GM12878 (cell line): ENCODE results near the gene DIAPH2. TPM values are rescaled to one million over a fixed set of nuclear protein-coding genes. Genes with fewer than 3 reads are reported as not detected.

Source experiments
- CREM ChIP-seq: IDR thresholded peaks from 2 replicates; pipeline ENCODE4 v1.6.1; 2014; ENCODE audit warnings: antibody characterized with exemption, low read depth
- IRF4 ChIP-seq: IDR thresholded peaks from 2 replicates; pipeline ENCODE4 v1.6.1; 2011; ENCODE audit warnings: low read depth, low read length
- KLF5 ChIP-seq: fragments of 450-650 bp; IDR thresholded peaks from 2 replicates; pipeline ENCODE4 v1.6.1; 2014; ENCODE audit warnings: mild to moderate bottlenecking; ENCODE audit not compliant: partially characterized antibody
- MEF2A ChIP-seq: IDR thresholded peaks from 2 replicates; pipeline ENCODE4 v1.6.1; 2011; ENCODE audit warnings: low read depth, mild to moderate bottlenecking, low read length, moderate library complexity; ENCODE audit not compliant: insufficient read depth
- MXI1 ChIP-seq: fragments of 150-350 bp; IDR thresholded peaks from 2 replicates; pipeline ENCODE4 v1.6.1; 2011; ENCODE audit warnings: low read depth, mild to moderate bottlenecking, inconsistent platforms, low read length, improper control_type of control experiment
- NFIC ChIP-seq: IDR thresholded peaks from 2 replicates; pipeline ENCODE4 v1.6.1; 2012; ENCODE audit warnings: low read depth, mild to moderate bottlenecking, inconsistent platforms, low read length, moderate library complexity
- RUNX3 ChIP-seq: IDR thresholded peaks from 2 replicates; pipeline ENCODE4 v1.6.1; 2012; ENCODE audit warnings: low read length, inconsistent platforms
- SMAD5 ChIP-seq: IDR thresholded peaks from 2 replicates; pipeline ENCODE4 v1.6.1; 2016; ENCODE audit warnings: antibody characterized with exemption, low read depth
- SMARCA5 ChIP-seq: fragments of 450-650 bp; IDR thresholded peaks from 2 replicates; pipeline ENCODE4 v1.6.1; 2017; ENCODE audit warnings: mild to moderate bottlenecking
- SREBF2 ChIP-seq: IDR thresholded peaks from 2 replicates; pipeline ENCODE4 v1.6.1; 2012; ENCODE audit warnings: mild to moderate bottlenecking, low read length
- TCF7 ChIP-seq: IDR thresholded peaks from 2 replicates; pipeline ENCODE4 v1.6.1; 2014; ENCODE audit warnings: antibody characterized with exemption, borderline replicate concordance
- ZNF207 ChIP-seq: fragments of 450-650 bp; IDR thresholded peaks from 2 replicates; pipeline ENCODE4 v1.6.1; 2014; ENCODE audit warnings: antibody characterized with exemption, mild to moderate bottlenecking, borderline replicate concordance
- ZNF217 ChIP-seq: fragments of 450-650 bp; IDR thresholded peaks from 2 replicates; pipeline ENCODE4 v1.6.1; 2017; ENCODE audit warnings: antibody characterized with exemption, mild to moderate bottlenecking
- polyA plus RNA-seq, 11 experiments: library from polyadenylated mRNA; depleted of rRNA in 4 of 11; unstranded in 6 of 11; stranded (reverse) in 5 of 11; fragments of >200 nt; fragmentation: Nextera tagmentation in 4 of 11; fragmentation: Illumina TruSeq in 1 of 11; extraction: Ambion mirVana in 4 of 11; extraction: Trizol in 1 of 11; gene quantifications; 1 replicate in 1 of 11; 2 replicates in 10 of 11; pipeline versions ENCODE4 v1.2.1 to v1.2.3, GENCODE V29; 2011 to 2016; ENCODE audit warnings: inconsistent platforms in 2 of 11, missing spikeins in 2 of 11, low read depth in 1 of 11
- total RNA-seq, 4 experiments: library from RNA; depleted of rRNA in 3 of 4; stranded (reverse); fragments of >200 nt in 3 of 4; fragmentation: Illumina TruSeq in 1 of 4; extraction: Trizol in 1 of 4; gene quantifications; 2 replicates each; pipeline versions ENCODE4 v1.2.1 to v1.2.3, GENCODE V29; 2013 to 2021
- TF ChIP-seq, protein P1 (sequence below): fragments of 450-650 bp; IDR thresholded peaks from 2 replicates; pipeline ENCODE4 v1.6.1; 2017; ENCODE audit warnings: low read depth, mild to moderate bottlenecking, moderate library complexity
- TF ChIP-seq, protein P2 (sequence below): fragments of 150-350 bp; IDR thresholded peaks from 2 replicates; pipeline ENCODE4 v1.6.1; 2016; ENCODE audit warnings: low read depth, low read length
- TF ChIP-seq, protein P3 (sequence below): IDR thresholded peaks from 2 replicates; pipeline ENCODE4 v1.6.1; 2012; ENCODE audit warnings: low read depth, low read length, improper control_type of control experiment
- TF ChIP-seq, protein P4 (sequence below): IDR thresholded peaks from 2 replicates; pipeline ENCODE4 v1.6.1; 2011; ENCODE audit warnings: mild to moderate bottlenecking, low read depth, low read length, moderate library complexity; ENCODE audit not compliant: insufficient replicate concordance
- TF ChIP-seq, protein P5 (sequence below): IDR thresholded peaks from 2 replicates; pipeline ENCODE4 v1.6.1; 2011; ENCODE audit warnings: low read depth, mild to moderate bottlenecking, low read length, moderate library complexity, borderline replicate concordance; ENCODE audit errors: extremely low read depth
- TF ChIP-seq, protein P6 (sequence below): fragments of 450-650 bp; IDR thresholded peaks from 2 replicates; pipeline ENCODE4 v1.6.1; 2018; ENCODE audit warnings: borderline replicate concordance, mild to moderate bottlenecking; ENCODE audit not compliant: partially characterized antibody

Gene DIAPH2
- total and polyA plus RNA-seq, 10 of the 15 experiments (the other 5 are each of a cell fraction or from before 2014, with no cell fraction given) = 2.2 to 16.6 (median 8.8) TPM

DNA sequence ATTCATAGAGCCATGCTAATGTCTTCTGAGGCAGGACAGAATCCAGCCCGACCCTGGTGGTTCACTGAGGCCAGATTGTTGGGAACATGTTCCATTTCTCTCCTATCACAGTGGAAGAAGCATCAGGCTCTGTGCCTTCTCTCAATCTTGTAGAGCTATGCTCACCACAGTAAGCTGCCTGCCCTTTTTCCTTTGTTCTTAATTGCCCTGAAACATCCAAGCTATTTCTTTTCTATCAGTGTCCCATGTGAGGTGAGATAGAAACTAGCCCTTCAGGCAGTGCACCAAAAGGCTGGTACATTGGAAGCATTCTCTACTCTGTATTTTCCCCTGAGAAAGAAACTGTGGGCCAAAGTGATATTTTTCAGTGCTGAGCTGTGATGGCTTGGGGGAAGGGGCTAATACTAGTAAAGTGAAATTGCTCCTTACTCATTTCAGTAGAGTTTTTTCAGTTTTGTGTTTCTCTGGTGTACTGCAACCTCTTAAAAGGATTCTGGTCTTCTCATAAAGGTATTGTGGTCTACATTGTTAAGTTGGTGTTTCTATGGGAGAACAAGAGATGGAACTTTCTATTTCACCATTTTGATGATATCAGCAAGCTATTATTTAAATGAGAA, 810.2 kb downstream of the DIAPH2 start (continued):
- TF ChIP-seq, protein P1, sequence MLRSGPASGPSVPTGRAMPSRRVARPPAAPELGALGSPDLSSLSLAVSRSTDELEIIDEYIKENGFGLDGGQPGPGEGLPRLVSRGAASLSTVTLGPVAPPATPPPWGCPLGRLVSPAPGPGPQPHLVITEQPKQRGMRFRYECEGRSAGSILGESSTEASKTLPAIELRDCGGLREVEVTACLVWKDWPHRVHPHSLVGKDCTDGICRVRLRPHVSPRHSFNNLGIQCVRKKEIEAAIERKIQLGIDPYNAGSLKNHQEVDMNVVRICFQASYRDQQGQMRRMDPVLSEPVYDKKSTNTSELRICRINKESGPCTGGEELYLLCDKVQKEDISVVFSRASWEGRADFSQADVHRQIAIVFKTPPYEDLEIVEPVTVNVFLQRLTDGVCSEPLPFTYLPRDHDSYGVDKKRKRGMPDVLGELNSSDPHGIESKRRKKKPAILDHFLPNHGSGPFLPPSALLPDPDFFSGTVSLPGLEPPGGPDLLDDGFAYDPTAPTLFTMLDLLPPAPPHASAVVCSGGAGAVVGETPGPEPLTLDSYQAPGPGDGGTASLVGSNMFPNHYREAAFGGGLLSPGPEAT = no peak
- TF ChIP-seq, protein P2, sequence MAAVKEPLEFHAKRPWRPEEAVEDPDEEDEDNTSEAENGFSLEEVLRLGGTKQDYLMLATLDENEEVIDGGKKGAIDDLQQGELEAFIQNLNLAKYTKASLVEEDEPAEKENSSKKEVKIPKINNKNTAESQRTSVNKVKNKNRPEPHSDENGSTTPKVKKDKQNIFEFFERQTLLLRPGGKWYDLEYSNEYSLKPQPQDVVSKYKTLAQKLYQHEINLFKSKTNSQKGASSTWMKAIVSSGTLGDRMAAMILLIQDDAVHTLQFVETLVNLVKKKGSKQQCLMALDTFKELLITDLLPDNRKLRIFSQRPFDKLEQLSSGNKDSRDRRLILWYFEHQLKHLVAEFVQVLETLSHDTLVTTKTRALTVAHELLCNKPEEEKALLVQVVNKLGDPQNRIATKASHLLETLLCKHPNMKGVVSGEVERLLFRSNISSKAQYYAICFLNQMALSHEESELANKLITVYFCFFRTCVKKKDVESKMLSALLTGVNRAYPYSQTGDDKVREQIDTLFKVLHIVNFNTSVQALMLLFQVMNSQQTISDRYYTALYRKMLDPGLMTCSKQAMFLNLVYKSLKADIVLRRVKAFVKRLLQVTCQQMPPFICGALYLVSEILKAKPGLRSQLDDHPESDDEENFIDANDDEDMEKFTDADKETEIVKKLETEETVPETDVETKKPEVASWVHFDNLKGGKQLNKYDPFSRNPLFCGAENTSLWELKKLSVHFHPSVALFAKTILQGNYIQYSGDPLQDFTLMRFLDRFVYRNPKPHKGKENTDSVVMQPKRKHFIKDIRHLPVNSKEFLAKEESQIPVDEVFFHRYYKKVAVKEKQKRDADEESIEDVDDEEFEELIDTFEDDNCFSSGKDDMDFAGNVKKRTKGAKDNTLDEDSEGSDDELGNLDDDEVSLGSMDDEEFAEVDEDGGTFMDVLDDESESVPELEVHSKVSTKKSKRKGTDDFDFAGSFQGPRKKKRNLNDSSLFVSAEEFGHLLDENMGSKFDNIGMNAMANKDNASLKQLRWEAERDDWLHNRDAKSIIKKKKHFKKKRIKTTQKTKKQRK = no peak
- TF ChIP-seq, protein P3, sequence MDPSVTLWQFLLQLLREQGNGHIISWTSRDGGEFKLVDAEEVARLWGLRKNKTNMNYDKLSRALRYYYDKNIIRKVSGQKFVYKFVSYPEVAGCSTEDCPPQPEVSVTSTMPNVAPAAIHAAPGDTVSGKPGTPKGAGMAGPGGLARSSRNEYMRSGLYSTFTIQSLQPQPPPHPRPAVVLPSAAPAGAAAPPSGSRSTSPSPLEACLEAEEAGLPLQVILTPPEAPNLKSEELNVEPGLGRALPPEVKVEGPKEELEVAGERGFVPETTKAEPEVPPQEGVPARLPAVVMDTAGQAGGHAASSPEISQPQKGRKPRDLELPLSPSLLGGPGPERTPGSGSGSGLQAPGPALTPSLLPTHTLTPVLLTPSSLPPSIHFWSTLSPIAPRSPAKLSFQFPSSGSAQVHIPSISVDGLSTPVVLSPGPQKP = no peak
- no peak for TF ChIP-seq MXI1
- no peak for TF ChIP-seq ZNF207
- peak; percentile 18; the same call in 1 of the 2 replicates for TF ChIP-seq CREM
- no peak for TF ChIP-seq SMARCA5
- TF ChIP-seq SMAD5 = no peak
- TF ChIP-seq NFIC = peak; percentile 72
- no peak for TF ChIP-seq SREBF2
- TF ChIP-seq, protein P4, sequence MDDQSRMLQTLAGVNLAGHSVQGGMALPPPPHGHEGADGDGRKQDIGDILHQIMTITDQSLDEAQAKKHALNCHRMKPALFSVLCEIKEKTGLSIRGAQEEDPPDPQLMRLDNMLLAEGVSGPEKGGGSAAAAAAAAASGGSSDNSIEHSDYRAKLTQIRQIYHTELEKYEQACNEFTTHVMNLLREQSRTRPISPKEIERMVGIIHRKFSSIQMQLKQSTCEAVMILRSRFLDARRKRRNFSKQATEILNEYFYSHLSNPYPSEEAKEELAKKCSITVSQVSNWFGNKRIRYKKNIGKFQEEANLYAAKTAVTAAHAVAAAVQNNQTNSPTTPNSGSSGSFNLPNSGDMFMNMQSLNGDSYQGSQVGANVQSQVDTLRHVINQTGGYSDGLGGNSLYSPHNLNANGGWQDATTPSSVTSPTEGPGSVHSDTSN = no peak
- TF ChIP-seq RUNX3 = peak; percentile 86
- peak; percentile 61 for TF ChIP-seq IRF4
- TF ChIP-seq KLF5 = no peak
- 0 out of 2 replicates have a peak, but pooled peaks have one; percentile 26 for TF ChIP-seq TCF7
- TF ChIP-seq, protein P5, sequence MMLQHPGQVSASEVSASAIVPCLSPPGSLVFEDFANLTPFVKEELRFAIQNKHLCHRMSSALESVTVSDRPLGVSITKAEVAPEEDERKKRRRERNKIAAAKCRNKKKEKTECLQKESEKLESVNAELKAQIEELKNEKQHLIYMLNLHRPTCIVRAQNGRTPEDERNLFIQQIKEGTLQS = no peak
- TF ChIP-seq, protein P6, sequence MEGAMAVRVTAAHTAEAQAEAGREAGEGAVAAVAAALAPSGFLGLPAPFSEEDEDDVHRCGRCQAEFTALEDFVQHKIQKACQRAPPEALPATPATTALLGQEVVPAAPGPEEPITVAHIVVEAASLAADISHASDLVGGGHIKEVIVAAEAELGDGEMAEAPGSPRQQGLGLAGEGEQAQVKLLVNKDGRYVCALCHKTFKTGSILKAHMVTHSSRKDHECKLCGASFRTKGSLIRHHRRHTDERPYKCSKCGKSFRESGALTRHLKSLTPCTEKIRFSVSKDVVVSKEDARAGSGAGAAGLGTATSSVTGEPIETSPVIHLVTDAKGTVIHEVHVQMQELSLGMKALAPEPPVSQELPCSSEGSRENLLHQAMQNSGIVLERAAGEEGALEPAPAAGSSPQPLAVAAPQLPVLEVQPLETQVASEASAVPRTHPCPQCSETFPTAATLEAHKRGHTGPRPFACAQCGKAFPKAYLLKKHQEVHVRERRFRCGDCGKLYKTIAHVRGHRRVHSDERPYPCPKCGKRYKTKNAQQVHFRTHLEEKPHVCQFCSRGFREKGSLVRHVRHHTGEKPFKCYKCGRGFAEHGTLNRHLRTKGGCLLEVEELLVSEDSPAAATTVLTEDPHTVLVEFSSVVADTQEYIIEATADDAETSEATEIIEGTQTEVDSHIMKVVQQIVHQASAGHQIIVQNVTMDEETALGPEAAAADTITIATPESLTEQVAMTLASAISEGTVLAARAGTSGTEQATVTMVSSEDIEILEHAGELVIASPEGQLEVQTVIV = no peak
- TF ChIP-seq MEF2A = 0 out of 2 replicates have a peak, but pooled peaks have one; percentile 18
- TF ChIP-seq ZNF217 = no peak
